Activated CD4-positive, alpha-beta T cell treated with anti-CD3 and anti-CD28 coated beads, Interleukin-2, amount 50 U/mL, for 48 hours (primary cell): ENCODE data around the gene TCEANC.

Source experiments
- DNase-seq, 2 experiments: peaks; one replicate each; pipeline ENCODE4 v3.0.0-alpha.2; 2020

The TCEANC gene

DNA sequence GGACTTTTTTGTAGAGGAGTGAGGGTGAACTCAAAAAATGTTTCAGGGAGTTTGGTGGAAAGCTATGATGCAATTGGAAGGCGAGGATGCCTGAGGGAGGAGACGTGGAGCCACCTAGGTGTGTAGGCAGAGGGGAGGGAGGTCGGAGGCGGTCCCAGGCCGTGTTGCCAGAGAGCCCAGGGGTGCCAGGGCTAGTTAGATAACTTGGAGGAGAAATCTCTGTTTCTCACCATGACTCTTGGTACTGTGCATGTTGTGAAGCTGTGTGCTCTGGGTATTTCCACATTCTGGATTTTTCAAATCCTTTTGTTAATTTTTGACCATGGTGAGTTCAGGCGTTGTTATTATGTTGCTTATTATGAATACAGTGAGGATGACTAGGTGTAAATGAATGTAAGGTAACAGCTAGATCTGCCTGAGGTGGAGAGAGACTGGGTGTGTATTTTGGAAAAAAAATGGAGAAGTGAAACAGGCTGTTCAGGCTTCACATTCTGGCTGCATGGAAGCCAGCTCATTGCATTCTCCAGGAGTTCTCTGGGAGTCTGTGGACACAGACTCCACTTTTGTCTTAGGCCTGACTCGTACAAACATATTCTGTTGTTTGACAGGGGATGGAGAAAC is 40.5 kb downstream of the TCEANC start:
- no peak for DNase-seq

DNA sequence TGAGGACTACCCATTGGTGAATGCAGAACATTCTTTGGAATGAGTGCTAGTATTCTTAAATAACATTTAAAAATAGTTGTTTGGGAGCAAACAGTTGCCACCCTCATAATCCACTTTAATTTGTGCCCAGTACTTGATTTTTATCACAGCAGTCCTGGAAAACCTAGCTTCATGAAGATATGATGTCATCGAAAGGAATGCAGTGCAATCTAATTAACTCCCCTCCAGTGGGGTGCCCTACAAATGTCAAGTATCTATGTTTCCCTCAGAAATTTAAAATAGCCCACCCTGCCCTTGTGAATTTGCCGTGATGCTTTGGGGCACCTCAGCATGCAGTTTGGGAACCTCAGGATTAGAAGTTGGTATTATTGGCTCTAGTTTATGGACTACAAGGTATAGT is 41.4 kb downstream of the TCEANC start:
- no peak for DNase-seq

DNA sequence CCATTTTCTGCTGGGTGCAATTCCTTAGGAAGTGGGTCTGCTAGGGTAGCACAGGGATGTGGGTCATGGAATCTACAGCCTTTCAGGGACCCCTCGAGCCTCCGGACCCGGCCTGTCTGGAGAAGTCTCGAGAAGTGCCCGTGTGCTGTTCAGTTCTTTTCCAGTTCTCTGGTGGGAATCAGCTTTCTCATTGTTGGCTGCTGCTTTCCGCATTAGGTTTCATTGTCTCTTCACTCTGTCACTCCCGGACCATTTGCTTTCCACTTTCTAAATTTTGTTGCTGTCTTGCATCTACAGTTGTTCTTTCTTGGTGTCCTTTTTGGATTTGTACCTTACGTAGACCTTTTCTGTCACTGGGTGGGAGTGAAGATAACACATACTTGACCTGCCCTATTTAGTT is 42.0 kb downstream of the TCEANC start:
- DNase-seq = no peak

DNA sequence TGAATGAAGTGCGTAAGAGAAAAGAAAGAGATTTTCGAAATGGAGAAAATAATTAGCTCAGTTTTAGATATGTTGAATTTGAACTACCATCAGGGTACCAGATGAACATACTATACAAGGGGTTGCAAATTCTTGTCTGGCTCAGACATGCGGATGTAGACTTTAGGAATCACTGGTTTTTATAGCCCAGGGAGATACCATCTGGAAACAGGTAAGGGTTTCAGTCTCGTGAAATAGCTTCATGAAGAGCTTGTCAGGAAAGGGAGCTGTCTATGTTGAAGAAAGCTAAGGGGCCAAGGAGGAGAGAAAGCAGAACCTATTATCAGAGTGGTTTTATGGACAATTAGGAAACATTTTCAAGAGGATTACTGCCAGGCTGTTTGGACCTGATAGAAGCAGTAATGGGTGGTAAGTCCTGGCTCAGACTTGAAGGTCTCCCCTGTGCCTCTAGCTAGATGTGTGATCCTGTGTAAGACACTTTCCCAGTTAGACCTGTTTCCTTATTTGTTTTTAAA is 42.7 kb downstream of the TCEANC start:
- no peak for DNase-seq

DNA sequence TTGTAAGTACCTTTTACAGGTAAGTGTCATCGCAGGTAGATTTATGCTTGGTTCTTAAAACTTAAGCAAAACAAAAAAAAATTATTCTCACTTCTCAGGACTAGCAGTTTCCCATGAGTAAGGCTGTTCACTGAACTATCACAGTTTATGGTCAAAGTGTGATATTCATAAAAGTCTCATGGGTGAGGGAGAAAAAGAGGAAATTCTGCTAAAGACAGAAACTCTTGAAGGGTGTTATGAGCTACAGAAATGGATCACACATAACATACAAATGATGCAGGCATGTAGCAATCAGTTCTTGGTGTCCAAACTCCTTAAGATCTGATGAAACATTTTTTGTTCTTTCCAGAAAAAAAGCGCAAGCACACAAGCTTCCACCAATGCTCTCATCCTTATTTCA is 44.5 kb downstream of the TCEANC start:
- no peak for DNase-seq

DNA sequence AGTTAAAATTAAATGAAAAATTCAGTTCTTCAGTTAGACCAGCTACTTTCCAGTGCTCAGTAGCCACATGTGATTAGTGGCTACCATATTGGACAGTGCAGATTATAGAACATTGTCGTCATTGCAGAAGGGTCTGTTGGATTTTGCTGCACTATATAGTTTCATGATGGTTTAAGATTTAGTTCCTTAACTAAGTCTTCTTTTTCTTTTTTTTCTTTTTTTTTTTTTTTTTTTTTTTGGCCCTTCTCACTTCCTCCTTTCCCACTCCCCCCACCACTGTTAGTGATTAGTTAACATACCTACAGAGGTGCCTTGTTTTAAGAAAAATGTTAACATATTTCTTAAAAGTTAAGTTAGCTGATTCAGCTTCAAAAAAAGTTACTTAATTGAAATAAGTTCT is 45.0 kb downstream of the TCEANC start:
- no peak for DNase-seq

DNA sequence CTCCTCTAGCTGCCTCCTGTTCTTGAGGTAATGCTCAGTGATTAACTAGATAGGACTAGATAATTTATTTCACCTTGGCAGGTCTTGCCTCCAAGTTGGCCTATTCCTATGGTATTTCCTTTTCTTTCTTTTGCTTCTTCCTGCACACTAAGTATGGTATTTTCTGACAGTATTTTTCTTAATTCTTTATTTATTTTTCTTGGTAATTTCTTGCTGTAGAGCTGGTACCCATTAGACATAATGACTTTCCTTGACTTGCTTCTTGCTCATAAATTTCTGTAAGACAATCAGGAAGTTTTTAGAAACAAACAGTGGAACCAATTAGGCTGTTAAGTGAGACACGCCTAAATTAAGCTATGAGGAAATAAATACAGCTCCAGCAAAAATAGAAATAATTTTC is 45.5 kb downstream of the TCEANC start:
- DNase-seq = no peak

DNA sequence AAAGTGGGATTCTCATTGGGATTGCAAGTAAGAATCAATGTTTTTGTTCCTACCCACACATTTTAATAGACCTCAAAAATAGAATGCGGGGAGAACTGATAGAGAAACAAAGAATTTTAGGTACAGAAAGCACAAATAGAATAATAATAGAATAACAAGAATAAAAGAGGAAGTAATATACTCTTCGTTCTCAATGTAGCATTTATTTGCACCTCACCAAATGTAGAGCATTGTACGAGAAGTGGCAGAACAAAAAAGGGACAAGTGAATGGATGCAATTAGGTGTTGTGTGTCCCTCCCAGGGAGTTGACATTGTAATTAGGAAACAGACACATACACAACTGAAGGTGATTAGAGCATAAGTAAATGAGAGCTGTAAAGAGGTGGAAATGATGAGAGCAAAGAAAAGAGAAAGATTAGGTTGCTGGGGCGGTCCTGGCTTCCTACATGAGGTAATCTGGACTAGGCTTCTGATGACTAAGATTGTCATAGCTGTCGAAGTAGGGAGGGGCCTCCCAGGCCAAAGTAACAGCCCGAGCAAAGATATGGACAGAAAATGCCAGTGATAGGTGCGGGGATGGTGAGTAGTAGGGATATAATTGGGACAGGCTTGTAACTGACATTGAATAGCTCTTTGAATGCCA is 46.4 kb downstream of the TCEANC start:
- no peak for DNase-seq

DNA sequence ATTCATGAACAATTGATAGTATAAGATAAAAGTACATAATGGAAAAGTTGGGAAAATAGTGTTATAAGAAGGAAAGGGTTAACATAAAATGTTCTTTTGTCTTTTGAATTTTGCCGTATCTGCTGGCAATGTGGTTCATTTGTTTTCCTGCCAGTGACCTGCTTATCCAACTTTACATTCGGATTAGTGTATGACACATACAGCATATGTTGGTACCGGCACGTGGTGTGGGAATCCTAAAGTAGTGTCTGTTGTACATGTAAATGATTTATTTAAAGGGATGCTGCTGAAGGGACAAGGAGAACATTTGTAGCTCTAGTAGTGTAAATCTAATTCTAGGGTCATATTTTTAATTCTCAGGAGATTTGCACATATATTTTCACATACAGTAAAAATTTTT is 47.4 kb downstream of the TCEANC start:
- no peak for DNase-seq

DNA sequence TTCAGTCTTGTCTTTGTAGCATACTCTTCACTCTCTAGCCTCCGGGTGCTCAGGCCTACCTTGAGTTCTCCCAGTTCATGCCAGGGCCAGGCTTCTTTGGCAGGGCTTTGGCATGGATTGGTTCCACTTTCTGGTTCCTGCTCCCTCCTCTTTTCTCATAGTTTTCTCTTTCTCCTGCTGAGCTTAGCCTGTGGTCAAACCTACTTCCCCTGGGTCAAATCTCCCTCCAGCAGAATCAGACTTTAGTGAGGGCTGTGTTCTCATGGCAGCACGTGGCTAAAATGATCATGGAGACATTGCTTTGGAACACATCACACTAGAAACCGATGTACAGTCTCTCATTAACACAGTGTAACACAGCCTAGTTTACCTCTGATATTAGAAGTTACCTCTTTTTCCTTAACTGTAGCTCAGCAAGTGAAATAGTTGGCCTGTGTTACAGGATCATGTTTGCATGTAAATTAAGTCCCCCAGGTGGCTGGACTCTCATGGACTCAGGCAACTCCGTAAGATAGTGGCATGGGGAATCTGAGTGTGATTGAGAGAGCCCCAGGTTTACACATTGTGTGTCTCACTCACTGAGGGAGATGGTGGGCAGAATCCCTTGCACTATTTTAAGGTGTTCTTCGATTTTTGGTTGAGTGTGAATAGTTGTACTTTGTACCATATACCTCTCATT is 49.3 kb downstream of the TCEANC start:
- DNase-seq = no peak

DNA sequence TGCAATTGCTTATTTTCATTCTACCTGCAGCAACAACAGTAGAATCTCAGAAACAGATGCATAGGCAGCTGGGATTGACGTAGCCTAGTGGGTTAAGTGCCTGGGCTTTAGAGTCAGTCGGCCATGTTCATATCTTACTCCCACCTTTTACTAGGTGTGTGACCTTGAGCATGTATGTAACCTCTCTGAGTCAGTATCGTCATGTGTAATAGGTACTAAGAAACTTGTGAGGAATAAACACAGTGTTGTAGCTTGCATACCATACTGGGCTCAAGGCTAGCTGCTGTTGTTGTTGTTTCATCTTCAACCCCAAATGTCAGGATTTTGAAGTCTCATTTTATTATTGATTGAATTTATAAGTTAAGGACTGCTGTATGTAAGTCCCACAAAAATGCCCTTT is 50.2 kb downstream of the TCEANC start:
- DNase-seq = no peak

DNA sequence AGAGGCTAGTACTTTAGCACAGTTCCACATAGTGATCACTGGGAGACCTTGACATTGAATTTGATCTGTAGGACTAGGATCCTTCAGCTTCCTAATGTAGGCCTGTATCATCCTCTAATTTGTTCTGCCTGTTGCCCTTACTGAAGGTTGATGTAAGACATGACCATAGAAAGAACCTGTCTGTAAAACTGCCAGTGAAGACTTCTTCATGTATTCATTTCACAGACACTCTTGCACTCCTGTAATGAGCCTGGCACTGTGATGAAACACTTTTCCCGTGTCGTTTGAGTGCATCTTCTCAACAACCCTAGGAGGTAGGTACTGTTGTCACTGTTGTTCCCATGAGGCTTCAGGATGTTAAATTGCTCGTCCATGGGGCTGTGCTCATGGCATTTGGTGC is 50.6 kb downstream of the TCEANC start:
- no peak for DNase-seq

DNA sequence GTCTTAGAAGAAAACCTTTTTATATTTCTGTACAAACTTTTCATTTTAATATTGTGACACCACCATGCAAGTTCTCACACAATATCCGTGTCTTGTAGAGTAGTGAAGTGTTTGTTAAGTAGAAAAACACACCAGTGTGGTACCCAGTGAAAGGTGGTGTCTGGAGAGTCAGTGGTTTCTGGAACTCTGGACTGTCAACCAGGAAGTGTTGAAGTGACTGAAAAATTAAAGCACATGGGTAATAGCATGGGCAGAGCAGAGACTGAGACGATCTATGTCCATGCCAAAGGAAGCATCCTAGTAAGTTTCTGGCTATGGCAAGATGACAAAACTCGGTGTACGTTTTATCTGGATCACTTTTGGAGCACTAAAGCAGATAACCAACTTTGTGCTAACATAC is 58.2 kb downstream of the TCEANC start:
- no peak for DNase-seq
